ENCODE data around the gene THBS3.
"Not testable (repeated sequence)": the region's sequence is repeated elsewhere in the genome, so short reads cannot be mapped to it uniquely, and the experiment has no call there.

The THBS3 gene

DNA sequence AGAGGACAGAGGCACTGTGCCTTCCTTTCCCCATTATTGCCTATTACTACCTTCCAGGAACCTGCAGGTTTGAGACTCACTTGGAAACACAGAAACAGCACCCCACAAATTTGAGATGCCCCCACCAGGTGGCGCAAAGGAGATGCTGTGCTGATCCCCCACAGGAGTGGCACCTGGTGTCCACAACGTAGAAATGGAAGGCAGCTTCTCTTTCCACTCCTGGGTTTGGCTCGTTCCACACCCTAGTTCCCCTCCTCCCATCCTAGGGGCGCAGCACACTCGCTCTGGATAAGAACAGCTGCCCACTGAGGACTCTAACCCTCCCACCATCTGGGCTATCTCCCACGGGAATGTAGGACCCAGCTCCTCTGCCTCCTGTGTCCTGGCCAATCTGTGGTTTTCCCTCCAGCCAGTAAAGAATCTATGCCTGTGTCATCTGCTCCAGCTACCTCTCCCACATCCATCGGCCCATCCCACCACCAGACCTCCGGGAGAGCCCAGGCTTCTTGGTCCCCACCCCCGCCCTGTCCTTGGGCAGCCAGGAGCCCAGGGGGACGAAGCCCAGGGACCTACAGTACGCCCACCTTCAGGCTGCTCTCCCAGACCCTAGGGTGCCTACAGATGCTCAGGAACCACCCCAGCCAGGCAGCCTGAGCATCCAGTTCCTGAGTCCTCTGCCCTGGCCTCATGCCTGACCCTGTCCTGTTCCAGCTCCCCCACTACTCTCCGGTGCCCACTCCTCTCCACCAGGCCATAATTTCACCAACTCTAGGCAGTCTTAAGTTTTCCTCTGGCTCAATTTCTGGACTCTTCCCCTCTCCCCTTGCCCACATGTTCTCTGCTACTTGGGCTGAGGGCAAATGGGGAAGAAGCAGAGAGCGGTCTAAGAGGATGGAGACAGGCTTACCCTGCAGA lies 549 bp downstream of the THBS3 start:
- peak; percentile 91 to 93 for DNase-seq

DNA sequence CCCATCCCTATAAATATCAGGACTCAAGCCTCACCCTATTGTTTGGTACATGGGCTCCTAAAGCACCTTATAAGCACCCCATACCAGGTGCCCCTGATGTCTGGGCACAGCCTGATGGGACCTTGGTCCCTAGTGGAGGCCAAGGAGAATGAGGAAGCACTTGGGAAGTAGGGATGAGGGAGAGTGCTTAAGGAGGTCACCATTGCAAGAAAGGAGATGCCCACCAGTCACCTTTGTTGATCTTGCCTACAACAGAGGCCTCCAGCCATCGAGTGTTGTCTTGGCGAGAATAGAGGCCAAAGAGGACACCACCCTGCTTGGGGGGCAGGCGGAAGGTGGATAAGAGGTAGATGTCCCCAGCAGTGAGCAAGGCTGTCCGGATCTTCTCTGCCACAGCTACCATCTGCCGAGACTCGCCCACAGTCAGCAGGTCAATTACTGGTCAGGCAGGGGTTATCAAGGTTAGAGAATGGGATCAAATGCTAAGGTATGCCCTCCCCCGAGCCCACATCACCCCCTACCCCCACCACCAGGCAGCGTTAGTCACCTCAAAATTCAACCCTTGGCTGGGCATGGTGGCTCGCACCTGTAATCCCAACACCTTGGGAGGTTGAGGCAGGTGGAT lies 1.6 kb downstream of the THBS3 start:
- no peak for DNase-seq

- DNase-seq = no peak
These were observed 2.7 kb downstream of the THBS3 start for GRCh38 chr1:155205035-155205434.

DNA sequence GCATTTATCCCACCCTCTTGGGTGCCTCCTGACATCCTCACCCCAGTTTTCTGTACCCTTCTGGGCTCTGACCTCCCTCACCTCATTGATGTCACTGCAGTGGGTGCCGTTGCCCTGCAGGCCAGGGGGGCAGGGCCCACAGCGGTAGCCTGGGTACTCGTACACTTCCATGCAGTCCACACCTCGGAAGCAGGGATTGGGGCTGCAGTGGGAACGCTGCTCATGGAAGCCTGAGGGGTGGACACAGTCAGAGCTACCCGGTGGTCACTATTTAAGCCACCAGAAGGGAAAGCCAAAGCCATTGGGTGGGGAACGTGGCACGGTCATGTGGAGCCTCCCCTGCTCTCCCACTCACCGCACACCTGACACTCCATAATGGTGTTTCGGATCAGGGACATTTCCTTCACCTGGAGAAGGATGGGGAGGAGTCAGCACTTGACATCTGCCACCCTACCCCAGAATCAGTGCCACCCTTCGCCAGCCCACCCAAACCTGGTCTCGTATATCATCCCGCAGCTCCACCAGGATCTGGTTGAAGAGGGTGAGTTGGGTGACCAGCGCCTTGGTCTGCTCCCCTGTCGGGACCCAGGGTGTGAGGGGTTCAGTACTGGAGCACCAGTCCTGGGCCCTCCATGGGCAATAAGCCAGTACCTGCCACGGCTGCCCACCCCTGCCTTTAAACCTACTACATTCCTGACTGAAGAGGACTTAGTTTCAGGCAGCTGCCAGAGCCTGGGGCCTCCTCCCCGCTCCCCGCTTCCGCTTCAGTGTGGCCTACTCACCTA lies 4.8 kb downstream of the THBS3 start:
- DNase-seq = no peak

- DNase-seq = no peak
These were observed 5.5 kb downstream of the THBS3 start for GRCh38 chr1:155202198-155202597.

DNA sequence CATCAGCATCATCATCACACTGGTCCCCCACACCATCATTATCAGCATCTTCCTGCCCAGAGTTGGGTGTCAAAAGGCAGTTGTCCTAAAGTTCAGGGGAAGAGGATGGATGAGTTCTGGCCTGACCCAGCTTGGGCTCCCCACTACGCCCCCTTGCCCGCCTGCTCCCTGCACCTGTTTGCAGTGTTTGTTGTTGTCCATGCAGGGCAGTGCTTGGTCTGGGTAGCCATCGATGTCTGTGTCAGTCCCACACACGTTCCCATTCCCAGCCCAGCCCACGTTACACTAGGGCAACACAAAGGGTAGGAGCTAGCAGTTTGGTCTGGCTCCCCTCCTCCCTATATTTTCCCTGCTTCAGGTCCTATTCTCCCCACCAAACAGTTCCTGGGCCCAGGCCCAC lies 6.8 kb downstream of the THBS3 start:
- no peak for DNase-seq

DNA sequence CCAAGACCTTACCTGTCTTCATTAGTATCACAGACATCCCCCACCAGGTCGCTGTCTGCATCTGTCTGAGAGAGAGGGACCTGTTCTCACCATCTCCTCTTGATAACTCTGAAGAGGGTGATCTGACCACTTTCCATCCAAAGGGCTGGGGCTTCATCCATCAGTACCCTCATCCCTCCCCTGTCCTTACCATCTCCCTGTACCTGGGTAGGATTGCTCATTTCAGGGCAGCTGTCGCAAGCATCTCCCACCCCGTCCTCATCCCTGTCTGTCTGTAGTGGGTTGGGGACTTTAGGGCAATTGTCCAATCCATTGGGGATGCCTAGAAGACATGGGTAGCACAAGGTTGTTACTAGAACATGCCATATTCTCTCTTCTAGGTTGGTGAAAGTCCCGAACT lies 7.9 kb downstream of the THBS3 start:
- DNase-seq = no peak

GRCh38 chr1:155198547-155198906 lies 9.2 kb downstream of the THBS3 start:
- no peak for DNase-seq

DNA sequence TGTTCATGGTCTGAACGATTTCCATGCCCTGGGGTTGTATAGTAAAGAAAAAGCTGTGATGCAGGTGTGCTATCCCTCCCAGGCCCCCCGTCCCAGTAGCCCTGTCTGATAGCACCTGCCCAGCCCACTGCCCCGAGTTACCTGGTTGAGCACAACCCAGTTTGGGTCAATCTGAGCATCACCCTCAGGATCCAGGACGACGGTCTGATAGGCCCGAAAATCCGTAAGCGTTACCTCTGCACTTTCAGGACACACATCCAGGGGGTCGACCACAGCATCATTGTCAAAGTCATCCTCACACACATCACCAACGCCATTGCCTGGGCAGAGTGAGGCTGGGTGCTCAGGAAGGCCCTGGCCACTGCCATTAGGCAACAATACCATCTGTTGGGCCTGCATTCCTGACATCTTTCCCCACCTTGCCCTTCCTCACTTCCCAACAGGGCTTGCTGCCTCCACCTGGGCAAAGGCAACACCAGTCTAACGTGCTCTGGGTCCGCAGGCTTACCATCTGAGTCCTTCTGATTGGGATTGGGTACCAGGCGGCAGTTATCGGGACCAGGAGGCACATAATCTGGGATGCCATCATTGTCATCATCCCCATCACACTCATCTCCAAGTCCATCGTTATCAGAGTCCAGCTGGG lies 9.7 kb downstream of the THBS3 start:
- no peak for DNase-seq

DNA sequence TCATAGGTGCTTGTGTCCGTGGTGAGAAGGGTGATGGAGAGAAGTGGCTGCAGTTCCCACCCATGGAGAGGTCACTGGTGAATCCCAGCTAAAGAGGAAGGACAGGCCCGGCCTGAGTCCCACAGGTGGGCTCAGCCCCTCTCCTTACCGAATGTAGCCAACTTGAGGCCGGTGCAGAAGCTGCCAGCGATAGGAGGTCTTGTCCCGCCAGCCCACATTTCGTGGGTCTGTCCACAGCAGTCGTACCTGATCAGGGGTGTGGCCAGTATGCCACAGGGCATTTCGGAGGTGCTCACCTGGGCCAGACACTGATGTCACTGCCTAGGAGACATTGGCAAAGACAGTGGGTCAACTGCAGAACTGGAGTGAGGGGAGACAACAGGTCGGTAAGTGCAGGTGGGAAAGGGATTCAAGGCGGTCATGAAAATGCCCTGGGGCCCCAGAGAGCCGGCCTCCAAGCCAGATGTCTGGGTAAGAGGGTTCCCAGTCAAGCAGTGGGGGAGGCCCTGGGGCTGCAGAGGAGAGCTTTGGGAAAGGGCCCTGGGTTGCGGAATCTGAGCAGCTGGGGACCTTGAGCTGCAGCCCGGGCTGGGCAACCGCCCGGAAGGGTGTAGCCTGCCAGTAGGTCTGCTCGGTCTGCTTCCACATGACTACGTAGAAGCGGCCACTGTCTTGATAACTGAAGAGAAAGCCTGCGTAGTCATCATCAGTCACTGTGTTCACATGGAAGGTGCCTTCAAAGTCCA lies 10.6 kb downstream of the THBS3 start:
- DNase-seq = no peak

- no peak for DNase-seq
These were observed 11.4 kb downstream of the THBS3 start for GRCh38 chr1:155196103-155196892.

DNA sequence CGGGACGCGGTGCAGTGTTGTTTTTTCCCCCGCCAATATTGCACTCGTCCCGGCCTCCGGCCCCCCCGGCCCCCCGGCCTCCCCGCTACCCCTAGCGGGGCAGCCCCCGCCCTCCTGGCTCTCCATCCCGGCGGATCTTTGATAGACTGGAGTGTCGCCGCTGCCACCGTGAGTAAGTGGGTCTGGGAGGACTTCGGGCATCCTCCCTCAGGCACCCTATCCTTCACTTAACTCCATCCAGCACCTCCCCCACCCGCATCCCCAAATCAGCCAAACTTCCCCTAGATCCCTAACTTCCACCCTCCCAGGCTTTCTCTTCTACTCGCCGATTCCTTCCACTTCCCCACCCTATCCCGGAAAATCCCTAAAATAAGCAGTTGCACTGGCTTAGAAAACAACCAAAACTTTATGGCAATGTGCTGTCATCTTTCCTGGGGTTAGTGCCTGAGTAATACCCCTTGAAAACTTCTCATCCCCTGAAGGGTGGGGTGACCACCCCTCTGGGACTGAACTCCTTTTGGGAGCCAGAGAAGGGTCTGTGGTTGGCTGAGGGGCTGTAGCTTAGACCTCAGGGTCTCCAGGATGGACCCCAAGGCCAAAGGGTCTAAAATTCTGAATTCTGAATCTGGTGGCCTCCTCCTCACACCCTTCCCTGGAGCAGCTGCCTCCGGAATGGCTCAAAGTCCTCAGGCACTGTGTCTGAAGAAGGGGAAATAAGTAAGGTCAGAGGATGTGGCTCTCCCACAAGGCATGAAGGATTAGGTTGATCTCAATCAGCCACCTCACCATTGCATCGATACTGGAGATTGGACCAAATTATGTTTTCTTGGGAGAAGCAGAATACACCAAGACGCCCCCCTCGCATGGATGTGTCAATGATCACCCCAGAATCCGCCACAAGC lies 12.2 kb downstream of the THBS3 start:
- no peak for DNase-seq

GRCh38 chr1:155193991-155194240 lies 13.8 kb downstream of the THBS3 start:
- DNase-seq = not testable (repeated sequence)

DNA sequence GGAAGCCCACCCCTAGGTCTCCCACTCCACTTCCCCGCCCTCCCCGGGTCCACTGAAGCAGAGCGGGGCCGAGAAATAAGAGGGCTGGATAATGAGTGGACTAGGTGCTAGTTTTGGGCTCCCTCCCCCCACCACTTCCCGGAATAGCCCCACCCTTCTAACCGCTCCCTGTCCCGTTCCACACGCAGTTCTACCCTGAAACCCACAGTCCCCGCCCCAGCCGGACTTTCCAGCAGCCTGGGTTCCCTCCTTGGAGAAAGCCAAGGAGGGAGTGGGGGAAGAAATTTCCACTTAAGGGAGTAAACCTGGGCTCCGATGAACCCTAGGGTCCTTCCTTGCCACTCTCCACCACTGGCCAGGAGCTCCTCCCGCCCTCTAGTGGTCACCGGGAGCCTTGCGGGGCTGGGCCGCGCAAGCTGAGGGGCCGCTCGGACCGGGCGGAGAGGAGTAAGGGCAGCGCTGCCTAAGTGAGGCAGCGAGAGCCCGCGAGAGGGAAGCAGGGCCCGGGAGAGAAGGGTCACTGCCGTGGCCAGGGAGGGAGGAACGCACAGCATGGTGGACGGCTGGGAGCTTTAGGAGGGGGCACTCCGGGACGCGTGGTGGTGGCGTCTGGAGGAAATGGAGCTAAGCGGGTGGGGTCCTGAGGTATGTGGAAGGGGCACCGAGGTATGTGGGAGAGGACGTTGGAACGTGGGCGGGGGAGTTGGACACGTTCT lies 14.3 kb downstream of the THBS3 start:
- peak; percentile 78 to 81 for DNase-seq

- DNase-seq = peak; percentile 48 to 70
These were observed 15.1 kb downstream of the THBS3 start for GRCh38 chr1:155192346-155193274.

GRCh38 chr1:155191904-155192303 lies 15.8 kb downstream of the THBS3 start:
- no peak for DNase-seq

- not testable (repeated sequence) for DNase-seq
These were observed 17.8 kb downstream of the THBS3 start for GRCh38 chr1:155189926-155190325.

DNA sequence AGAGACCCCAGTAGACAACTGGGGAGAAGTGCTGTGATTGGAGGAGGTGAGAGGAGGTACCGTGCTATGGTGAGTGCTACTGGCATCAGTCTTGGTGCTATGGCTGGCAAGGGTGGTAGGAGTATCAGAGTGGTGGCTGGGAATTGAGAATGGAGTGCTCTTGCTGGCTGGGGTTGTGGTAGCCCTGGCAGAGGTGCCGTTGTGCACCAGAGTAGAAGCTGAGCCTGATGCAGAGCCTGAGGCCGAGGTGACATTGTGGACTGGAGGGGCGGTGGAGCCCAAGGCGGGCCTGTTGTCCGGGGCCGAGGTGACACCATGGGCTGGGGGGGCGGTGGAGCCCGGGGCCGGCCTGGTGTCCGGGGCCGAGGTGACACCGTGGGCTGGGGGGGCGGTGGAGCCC lies 19.4 kb downstream of the THBS3 start:
- no peak for DNase-seq

- DNase-seq = no peak
These were observed 20.2 kb downstream of the THBS3 start for GRCh38 chr1:155187456-155187891.
